SK-MEL-5 (cell line): ENCODE measurements around the gene TLR8. TPM values are rescaled to one million over a fixed set of nuclear protein-coding genes. Genes with fewer than 3 reads are reported as not detected.
"Not testable (repeated sequence)": the region's sequence is repeated elsewhere in the genome, so short reads cannot be mapped to it uniquely, and the experiment has no call there.

Experiments used
- DNase-seq: peaks from one replicate; pipeline ENCODE4 v3.0.0-alpha.2; 2016; ENCODE audit warnings: low read depth, low spot score
- in situ Hi-C: cut with HindIII; loops from 2 replicates; pipeline ENCODE4 v1.10.0; 2016; ENCODE audit warnings: low sequenced_read_pairs, high pct_unique_total_duplicates, low pct_unique_long_range_greater_than_20kb
- total RNA-seq: library from RNA; depleted of rRNA; stranded (reverse); fragments of >200 nt; shearing (Covaris generic); gene quantifications from 2 replicates; pipeline ENCODE4 v1.2.3, GENCODE V29; 2014

The TLR8 gene
- total RNA-seq, 1 experiment from 2014 or later: not detected

GRCh38 chrX:12954376-12954775 is 48.0 kb downstream of the TLR8 start:
- in situ Hi-C loops: no loop called here

GRCh38 chrX:12954981-12955380 is 48.6 kb downstream of the TLR8 start:
- in situ Hi-C loops: no loop called here
- no peak for DNase-seq

More at GRCh38 chrX:12954376-12954775, 48.0 kb downstream of the TLR8 start:
- no peak for DNase-seq

GRCh38 chrX:12955882-12956703 is 49.7 kb downstream of the TLR8 start:
- in situ Hi-C loops: no loop called here
- no peak for DNase-seq

- DNase-seq: peak; percentile 37
- in situ Hi-C loops: no loop called here
Observed at GRCh38 chrX:12956704-12957534, 50.5 kb downstream of the TLR8 start.

- in situ Hi-C loops: no loop called here
- no peak for DNase-seq
Observed at GRCh38 chrX:12958059-12958458, 51.6 kb downstream of the TLR8 start.

GRCh38 chrX:12958461-12958860 is 52.0 kb downstream of the TLR8 start:
- in situ Hi-C loops: no loop called here
- no peak for DNase-seq

- in situ Hi-C loops: no loop called here
- DNase-seq: no peak
Observed at GRCh38 chrX:12961196-12961718, 54.8 kb downstream of the TLR8 start.

GRCh38 chrX:12962041-12962504 is 55.7 kb downstream of the TLR8 start:
- in situ Hi-C loops: no loop called here
- no peak for DNase-seq

- in situ Hi-C loops, DNase-seq: not testable (repeated sequence)
Observed at GRCh38 chrX:12963210-12963850, 56.9 kb downstream of the TLR8 start.

- DNase-seq: no peak
- in situ Hi-C loops: no loop called here
Observed at GRCh38 chrX:12965131-12965940, 58.9 kb downstream of the TLR8 start.

GRCh38 chrX:12966151-12966550 is 59.7 kb downstream of the TLR8 start:
- in situ Hi-C loops: no loop called here
- no peak for DNase-seq

GRCh38 chrX:12967711-12968465 is 61.5 kb downstream of the TLR8 start:
- in situ Hi-C loops: no loop called here
- no peak for DNase-seq

GRCh38 chrX:12970691-12971202 is 64.3 kb downstream of the TLR8 start:
- DNase-seq: peak; percentile 32
- in situ Hi-C loops: no loop called here

GRCh38 chrX:12971282-12972003 is 65.0 kb downstream of the TLR8 start:
- no peak for DNase-seq
- in situ Hi-C loops: no loop called here

GRCh38 chrX:12972243-12972642 is 65.8 kb downstream of the TLR8 start:
- no peak for DNase-seq
- in situ Hi-C loops: no loop called here
